HepG2 (cell line): Measurements from ENCODE around the gene P2RX6. TPM values are rescaled to one million over a fixed set of nuclear protein-coding genes. Genes with fewer than 3 reads are reported as not detected.

ENCODE experiments used
- NBN ChIP-seq: fragments of 450-650 bp; conservative IDR thresholded peaks from 2 replicates; pipeline ENCODE4 v1.6.1; 2017
- PHF8 ChIP-seq: sonication (generic); formaldehyde crosslinking; IDR thresholded peaks from 2 replicates; pipeline ENCODE4 v1.5.0; 2020; ENCODE audit warnings: missing genetic modification reagents
- REXO4 ChIP-seq: sonication (generic); formaldehyde crosslinking; IDR thresholded peaks from 2 replicates; pipeline ENCODE4 v1.8.0; 2022; ENCODE audit warnings: missing genetic modification reagents, mild to moderate bottlenecking, borderline replicate concordance
- ZNF205 ChIP-seq: IDR thresholded peaks from 2 replicates; pipeline ENCODE4 v1.6.1; 2018; ENCODE audit warnings: missing biosample characterization, missing genetic modification reagents
- ZNF460 ChIP-seq: sonication (generic); formaldehyde crosslinking; IDR thresholded peaks from 2 replicates; pipeline ENCODE4 v1.5.1; 2020; ENCODE audit warnings: missing genetic modification reagents, mild to moderate bottlenecking, borderline replicate concordance
- polyA plus RNA-seq, 8 experiments: library from polyadenylated mRNA; depleted of rRNA in 3 of 8; stranded (reverse) in 7 of 8; unstranded in 1 of 8; fragments of >200 nt; fragmentation: Illumina TruSeq in 4 of 8; extraction: Trizol in 4 of 8; gene quantifications; 2 replicates each; pipeline versions ENCODE4 v1.2.1 to v1.2.3, GENCODE V29; 2011 to 2016; ENCODE audit warnings: low read depth in 4 of 8, missing spikeins in 1 of 8, mixed read lengths in 1 of 8; ENCODE audit not compliant: insufficient read depth in 1 of 8
- total RNA-seq, 5 experiments: library from RNA; depleted of rRNA; stranded (reverse); fragments of >200 nt; fragmentation: Illumina TruSeq; extraction: Trizol; gene quantifications; 2 replicates each; pipeline ENCODE4 v1.2.3, GENCODE V29; 2016; ENCODE audit warnings: low read depth in 1 of 5
- TF ChIP-seq, protein P1 (sequence below): sonication (generic); formaldehyde crosslinking; IDR thresholded peaks from 2 replicates; pipeline ENCODE4 v1.8.1; 2022; ENCODE audit warnings: mild to moderate bottlenecking, missing genetic modification reagents
- TF ChIP-seq, protein P2 (sequence below): sonication (generic); formaldehyde crosslinking; conservative IDR thresholded peaks from 2 replicates; pipeline ENCODE4 v1.8.1; 2023; ENCODE audit warnings: missing genetic modification reagents
- TF ChIP-seq, protein P3 (sequence below): IDR thresholded peaks from 2 replicates; pipeline ENCODE4 v1.6.1; 2018; ENCODE audit warnings: missing genetic modification reagents
- TF ChIP-seq, protein P4 (sequence below): sonication (generic); formaldehyde crosslinking; IDR thresholded peaks from 2 replicates; pipeline ENCODE4 v1.4.0; 2020; ENCODE audit warnings: mild to moderate bottlenecking, missing genetic modification reagents
- TF ChIP-seq, protein P5 (sequence below): IDR thresholded peaks from 2 replicates; pipeline ENCODE4 v1.6.1; 2016; ENCODE audit warnings: missing compliant biosample characterization, missing genetic modification reagents, borderline replicate concordance
- TF ChIP-seq, protein P6 (sequence below): fragments of 450-650 bp; IDR thresholded peaks from 2 replicates; pipeline ENCODE4 v1.6.1; 2017
- TF ChIP-seq, protein P7 (sequence below): sonication (generic); formaldehyde crosslinking; IDR thresholded peaks from 2 replicates; pipeline ENCODE4 v1.5.1; 2020; ENCODE audit warnings: missing genetic modification reagents, mild to moderate bottlenecking, borderline replicate concordance
- TF ChIP-seq, protein P8 (sequence below): sonication (generic); formaldehyde crosslinking; IDR thresholded peaks from 2 replicates; pipeline ENCODE4 v1.4.0; 2020; ENCODE audit warnings: mild to moderate bottlenecking, low read depth, missing genetic modification reagents

The P2RX6 gene
- total and polyA plus RNA-seq, 2 of the 13 experiments (the other 11 are each of a cell fraction or from before 2014, with no cell fraction given), result 0.04 to 0.12 TPM

DNA sequence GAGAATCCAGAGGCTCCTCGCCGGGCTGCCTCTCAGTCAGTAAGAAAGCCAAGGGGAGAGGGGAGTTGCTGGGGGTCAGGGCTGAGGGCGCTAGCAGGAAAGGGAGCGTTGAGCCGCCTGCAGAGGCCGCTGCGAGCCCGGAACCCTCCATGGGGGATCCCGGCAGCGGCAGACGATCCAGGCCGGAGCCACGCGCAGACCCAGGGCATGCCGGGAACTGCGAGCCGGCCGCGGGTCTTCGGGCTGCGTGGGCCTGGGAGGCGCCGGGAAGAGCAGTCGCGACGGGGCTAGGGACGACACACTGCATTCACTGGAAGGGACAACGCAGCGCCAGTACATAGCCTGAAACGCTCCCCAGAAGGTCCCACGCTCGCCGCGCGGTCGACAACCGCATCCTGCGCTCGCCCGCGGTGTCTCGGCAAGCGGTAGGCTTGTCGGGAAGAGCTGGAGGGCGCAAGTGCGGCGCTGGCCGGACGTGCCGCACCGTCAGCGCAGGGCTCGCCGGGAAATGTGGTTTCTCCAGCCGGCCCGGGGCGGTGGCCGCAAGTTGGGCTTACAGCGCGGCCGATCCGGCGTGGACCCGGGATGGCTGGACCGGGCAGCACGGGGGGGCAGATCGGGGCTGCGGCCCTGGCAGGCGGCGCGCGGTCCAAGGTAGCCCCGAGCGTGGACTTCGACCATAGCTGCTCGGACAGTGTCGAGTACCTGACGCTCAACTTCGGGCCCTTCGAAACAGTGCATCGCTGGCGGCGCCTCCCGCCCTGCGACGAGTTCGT lies 33.0 kb upstream of the P2RX6 start, which contains the start of gene LZTR1 (continued):
- TF ChIP-seq ZNF460 (peak; percentile 72; the same call in 1 of the 2 replicates), PHF8 (peak; percentile 98), ZNF205 (peak; percentile 68; the same call in 1 of the 2 replicates), NBN (no peak), REXO4 (CRISPR knock-in tag) (0 out of 2 replicates have a peak, but pooled peaks have one; percentile 72)
- TF ChIP-seq, protein P1, sequence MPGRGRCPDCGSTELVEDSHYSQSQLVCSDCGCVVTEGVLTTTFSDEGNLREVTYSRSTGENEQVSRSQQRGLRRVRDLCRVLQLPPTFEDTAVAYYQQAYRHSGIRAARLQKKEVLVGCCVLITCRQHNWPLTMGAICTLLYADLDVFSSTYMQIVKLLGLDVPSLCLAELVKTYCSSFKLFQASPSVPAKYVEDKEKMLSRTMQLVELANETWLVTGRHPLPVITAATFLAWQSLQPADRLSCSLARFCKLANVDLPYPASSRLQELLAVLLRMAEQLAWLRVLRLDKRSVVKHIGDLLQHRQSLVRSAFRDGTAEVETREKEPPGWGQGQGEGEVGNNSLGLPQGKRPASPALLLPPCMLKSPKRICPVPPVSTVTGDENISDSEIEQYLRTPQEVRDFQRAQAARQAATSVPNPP (CRISPR knock-in tag), result peak; percentile 83
- TF ChIP-seq, protein P2, sequence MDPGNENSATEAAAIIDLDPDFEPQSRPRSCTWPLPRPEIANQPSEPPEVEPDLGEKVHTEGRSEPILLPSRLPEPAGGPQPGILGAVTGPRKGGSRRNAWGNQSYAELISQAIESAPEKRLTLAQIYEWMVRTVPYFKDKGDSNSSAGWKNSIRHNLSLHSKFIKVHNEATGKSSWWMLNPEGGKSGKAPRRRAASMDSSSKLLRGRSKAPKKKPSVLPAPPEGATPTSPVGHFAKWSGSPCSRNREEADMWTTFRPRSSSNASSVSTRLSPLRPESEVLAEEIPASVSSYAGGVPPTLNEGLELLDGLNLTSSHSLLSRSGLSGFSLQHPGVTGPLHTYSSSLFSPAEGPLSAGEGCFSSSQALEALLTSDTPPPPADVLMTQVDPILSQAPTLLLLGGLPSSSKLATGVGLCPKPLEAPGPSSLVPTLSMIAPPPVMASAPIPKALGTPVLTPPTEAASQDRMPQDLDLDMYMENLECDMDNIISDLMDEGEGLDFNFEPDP (CRISPR knock-in tag), result 0 out of 2 replicates have a peak, but pooled peaks have one; percentile 87
- TF ChIP-seq, protein P3, sequence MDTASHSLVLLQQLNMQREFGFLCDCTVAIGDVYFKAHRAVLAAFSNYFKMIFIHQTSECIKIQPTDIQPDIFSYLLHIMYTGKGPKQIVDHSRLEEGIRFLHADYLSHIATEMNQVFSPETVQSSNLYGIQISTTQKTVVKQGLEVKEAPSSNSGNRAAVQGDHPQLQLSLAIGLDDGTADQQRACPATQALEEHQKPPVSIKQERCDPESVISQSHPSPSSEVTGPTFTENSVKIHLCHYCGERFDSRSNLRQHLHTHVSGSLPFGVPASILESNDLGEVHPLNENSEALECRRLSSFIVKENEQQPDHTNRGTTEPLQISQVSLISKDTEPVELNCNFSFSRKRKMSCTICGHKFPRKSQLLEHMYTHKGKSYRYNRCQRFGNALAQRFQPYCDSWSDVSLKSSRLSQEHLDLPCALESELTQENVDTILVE (CRISPR knock-in tag), result no peak; the same call in none of the 2 replicates
- TF ChIP-seq, protein P4, sequence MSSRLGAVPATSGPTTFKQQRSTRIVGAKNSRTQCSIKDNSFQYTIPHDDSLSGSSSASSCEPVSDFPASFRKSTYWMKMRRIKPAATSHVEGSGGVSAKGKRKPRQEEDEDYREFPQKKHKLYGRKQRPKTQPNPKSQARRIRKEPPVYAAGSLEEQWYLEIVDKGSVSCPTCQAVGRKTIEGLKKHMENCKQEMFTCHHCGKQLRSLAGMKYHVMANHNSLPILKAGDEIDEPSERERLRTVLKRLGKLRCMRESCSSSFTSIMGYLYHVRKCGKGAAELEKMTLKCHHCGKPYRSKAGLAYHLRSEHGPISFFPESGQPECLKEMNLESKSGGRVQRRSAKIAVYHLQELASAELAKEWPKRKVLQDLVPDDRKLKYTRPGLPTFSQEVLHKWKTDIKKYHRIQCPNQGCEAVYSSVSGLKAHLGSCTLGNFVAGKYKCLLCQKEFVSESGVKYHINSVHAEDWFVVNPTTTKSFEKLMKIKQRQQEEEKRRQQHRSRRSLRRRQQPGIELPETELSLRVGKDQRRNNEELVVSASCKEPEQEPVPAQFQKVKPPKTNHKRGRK (CRISPR knock-in tag), result no peak
- TF ChIP-seq, protein P5, sequence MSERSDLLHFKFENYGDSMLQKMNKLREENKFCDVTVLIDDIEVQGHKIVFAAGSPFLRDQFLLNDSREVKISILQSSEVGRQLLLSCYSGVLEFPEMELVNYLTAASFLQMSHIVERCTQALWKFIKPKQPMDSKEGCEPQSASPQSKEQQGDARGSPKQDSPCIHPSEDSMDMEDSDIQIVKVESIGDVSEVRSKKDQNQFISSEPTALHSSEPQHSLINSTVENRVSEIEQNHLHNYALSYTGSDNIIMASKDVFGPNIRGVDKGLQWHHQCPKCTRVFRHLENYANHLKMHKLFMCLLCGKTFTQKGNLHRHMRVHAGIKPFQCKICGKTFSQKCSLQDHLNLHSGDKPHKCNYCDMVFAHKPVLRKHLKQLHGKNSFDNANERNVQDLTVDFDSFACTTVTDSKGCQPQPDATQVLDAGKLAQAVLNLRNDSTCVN, result peak; percentile 65
- TF ChIP-seq, protein P6, sequence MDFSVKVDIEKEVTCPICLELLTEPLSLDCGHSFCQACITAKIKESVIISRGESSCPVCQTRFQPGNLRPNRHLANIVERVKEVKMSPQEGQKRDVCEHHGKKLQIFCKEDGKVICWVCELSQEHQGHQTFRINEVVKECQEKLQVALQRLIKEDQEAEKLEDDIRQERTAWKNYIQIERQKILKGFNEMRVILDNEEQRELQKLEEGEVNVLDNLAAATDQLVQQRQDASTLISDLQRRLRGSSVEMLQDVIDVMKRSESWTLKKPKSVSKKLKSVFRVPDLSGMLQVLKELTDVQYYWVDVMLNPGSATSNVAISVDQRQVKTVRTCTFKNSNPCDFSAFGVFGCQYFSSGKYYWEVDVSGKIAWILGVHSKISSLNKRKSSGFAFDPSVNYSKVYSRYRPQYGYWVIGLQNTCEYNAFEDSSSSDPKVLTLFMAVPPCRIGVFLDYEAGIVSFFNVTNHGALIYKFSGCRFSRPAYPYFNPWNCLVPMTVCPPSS, result no peak
- TF ChIP-seq, protein P7, sequence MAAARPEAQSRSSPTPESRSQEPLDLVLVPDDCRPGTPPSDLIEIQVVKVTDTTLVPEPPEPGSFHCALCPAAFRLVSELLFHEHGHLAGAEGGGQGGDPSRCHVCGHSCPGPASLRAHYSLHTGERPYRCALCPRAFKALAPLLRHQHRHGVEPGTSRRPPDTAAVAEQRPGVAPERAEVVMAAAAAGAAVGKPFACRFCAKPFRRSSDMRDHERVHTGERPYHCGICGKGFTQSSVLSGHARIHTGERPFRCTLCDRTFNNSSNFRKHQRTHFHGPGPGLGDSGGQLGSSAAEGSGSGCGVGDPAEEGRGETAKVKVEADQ (CRISPR knock-in tag), result peak; percentile 97
- TF ChIP-seq, protein P8, sequence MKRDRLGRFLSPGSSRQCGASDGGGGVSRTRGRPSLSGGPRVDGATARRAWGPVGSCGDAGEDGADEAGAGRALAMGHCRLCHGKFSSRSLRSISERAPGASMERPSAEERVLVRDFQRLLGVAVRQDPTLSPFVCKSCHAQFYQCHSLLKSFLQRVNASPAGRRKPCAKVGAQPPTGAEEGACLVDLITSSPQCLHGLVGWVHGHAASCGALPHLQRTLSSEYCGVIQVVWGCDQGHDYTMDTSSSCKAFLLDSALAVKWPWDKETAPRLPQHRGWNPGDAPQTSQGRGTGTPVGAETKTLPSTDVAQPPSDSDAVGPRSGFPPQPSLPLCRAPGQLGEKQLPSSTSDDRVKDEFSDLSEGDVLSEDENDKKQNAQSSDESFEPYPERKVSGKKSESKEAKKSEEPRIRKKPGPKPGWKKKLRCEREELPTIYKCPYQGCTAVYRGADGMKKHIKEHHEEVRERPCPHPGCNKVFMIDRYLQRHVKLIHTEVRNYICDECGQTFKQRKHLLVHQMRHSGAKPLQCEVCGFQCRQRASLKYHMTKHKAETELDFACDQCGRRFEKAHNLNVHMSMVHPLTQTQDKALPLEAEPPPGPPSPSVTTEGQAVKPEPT, result peak; percentile 87; the same call in 1 of the 2 replicates
